Spleen (tissue), 11 donors: ENCODE data around the gene OR13C8. TPM values are rescaled to one million over a fixed set of nuclear protein-coding genes. Genes with fewer than 3 reads are reported as not detected.

Experiments used
- DNase-seq: peaks from one replicate; pipeline ENCODE4 v3.0.0-alpha.2; 2020
- H3K27ac ChIP-seq, 8 donors: fragments of 200-600 bp; sonication (generic) in 7 of 8; 1 replicate in 4 of 8; 2 replicates in 4 of 8; pipeline versions ENCODE4 v1.5.0 to v1.8.0; 2016 to 2021; ENCODE audit warnings: inconsistent platforms in 4 of 8, mild to moderate bottlenecking in 4 of 8, moderate library complexity in 1 of 8
- H3K27me3 ChIP-seq, 7 donors: fragments of 200-600 bp; sonication (generic) in 6 of 7; replicated peaks in 1 of 7; 1 replicate in 4 of 7; 2 replicates in 3 of 7; pipeline versions ENCODE4 v1.5.0 to v1.8.0; 2016 to 2021; ENCODE audit warnings: inconsistent platforms in 3 of 7, mild to moderate bottlenecking in 1 of 7
- H3K36me3 ChIP-seq, 6 donors: fragments of 200-600 bp; sonication (generic) in 5 of 6; 1 replicate in 4 of 6; 2 replicates in 2 of 6; pipeline versions ENCODE4 v1.5.0 to v1.8.0; 2016 to 2021; ENCODE audit warnings: inconsistent platforms in 2 of 6
- H3K4me1 ChIP-seq, 6 donors: fragments of 200-600 bp; sonication (generic) in 5 of 6; 1 replicate in 3 of 6; 2 replicates in 3 of 6; pipeline versions ENCODE4 v1.5.0 to v1.8.0; 2016 to 2021; ENCODE audit warnings: inconsistent platforms in 3 of 6
- H3K4me3 ChIP-seq, 8 donors: fragments of 200-600 bp; sonication (generic) in 7 of 8; 1 replicate in 4 of 8; 2 replicates in 4 of 8; pipeline versions ENCODE4 v1.5.0 to v1.8.0; 2016 to 2021; ENCODE audit warnings: inconsistent platforms in 4 of 8, mild to moderate bottlenecking in 4 of 8, moderate library complexity in 2 of 8
- H3K9me3 ChIP-seq, 8 donors: fragments of 200-600 bp; sonication (generic) in 7 of 8; 1 replicate in 4 of 8; 2 replicates in 4 of 8; pipeline versions ENCODE4 v1.5.0 to v1.8.0; 2016 to 2021; ENCODE audit warnings: inconsistent platforms in 4 of 8
- POLR2A ChIP-seq, 3 donors: fragments of 450-650 bp; IDR thresholded peaks; one replicate each; pipeline ENCODE4 v1.5.1; 2017; ENCODE audit warnings: antibody characterized with exemption in 3 of 3, mild to moderate bottlenecking in 1 of 3
- POLR2AphosphoS5 ChIP-seq, 3 donors: sonication (generic); formaldehyde crosslinking; IDR thresholded peaks; one replicate each; pipeline ENCODE4 v1.5.1; 2017; ENCODE audit warnings: antibody characterized with exemption in 3 of 3
- WGBS, 5 donors: extraction: QIAGEN DNeasy Blood & Tissue Kit in 3 of 5; methylation state at CpG; one replicate each; pipeline versions ENCODE4 v1.1.5 to v1.1.7; 2013 to 2018; 5-methylcytosine and 5-hydroxymethylcytosine counted together
- intact Hi-C: fragments of 100-400 bp; cut with DNase I; formaldehyde crosslinking; loops from one replicate; pipeline ENCODE4 v1.15.0; 2023; ENCODE audit warnings: low total_unique reads
- polyA plus RNA-seq, 3 donors: library from polyadenylated mRNA; stranded (reverse); fragments of 200-250 nt; gene quantifications; one replicate each; pipeline ENCODE4 v1.2.1, GENCODE V29; 2013
- total RNA-seq, 7 donors: library from RNA; depleted of rRNA in 3 of 7; stranded (reverse); fragments of >200 nt in 3 of 7; fragmentation: NEBNext Ultra II Directional in 4 of 7; extraction: Animal tissue kit (Norgen Biotek cat#: 25700) in 4 of 7; gene quantifications; one replicate each; pipeline versions ENCODE4 v1.1.0 to v1.2.1, GENCODE V29; 2016 to 2021
- TF ChIP-seq, protein P1 (sequence below), 11 experiments: fragments of 200-600 bp in 7 of 11; fragments of 450-650 bp in 4 of 11; sonication (generic) in 4 of 11; IDR thresholded peaks in 8 of 11; conservative IDR thresholded peaks in 3 of 11; 1 replicate in 7 of 11; 2 replicates in 4 of 11; pipeline versions ENCODE4 v1.4.0 to v1.8.0; 2016 to 2021; ENCODE audit warnings: antibody characterized with exemption in 11 of 11, inconsistent platforms in 4 of 11, mild to moderate bottlenecking in 1 of 11
- donor health status: healthy with polysubstance abuse.
- donor health status: DM: no; HTN: no; CAD: no; lungs with moderate emphysema.
- donor health status: DM: no; HTN: no; CAD: no.
- donor health status: Bipolar disorder and iron deficiency.
- donor health status: healthy.
- donor health status: DM: no; HTN: no; CAD: no.
- donor health status: DM: yes; HTN: yes; CAD: no.

The OR13C8 gene
- total and polyA plus RNA-seq, 10 donors = not detected

DNA sequence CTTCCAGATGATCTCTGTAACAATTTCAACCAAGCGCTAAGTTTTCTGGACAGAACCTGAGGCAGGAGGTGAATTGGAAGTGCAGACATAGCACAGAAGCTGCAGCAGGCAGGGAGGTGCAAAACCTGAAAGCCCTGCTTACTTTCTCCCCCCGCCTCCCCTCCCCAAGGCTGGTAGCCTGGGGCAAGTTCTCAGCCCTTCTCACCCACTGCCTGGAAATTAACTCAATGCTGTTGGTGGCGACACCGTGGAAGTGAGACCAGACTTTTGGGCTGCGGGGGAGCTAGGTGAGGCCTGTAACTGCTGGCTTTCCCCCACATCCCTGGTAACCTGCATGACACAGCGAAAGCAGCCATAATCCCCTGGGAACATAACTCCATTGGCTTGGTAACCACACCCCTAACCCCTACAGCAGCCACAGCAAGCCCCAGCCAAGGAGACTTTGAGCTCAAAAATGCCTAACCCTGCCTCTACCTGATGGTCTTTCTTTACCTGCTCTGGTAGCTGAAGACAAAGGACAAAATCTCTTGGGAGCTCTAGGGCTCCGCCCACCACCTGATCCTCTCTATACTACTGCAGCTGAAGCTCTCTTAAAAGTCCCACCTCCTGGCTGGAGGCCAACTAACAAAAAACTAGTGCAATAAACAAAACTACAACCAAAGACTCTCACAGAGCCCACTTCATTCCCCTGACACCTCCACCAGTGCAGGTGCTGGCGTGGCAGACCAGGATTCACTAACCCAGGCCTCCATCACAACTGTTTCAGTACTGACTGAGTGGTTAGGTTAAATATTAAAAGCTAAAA lies 11.9 kb upstream of the OR13C8 start:
- Histone ChIP-seq H3K4me3 (no peak overlapping the region), H3K36me3 (no peaks in the 10 kb centered on the region), H3K27ac (no peak overlapping the region), H3K4me1 (no peaks in the 10 kb centered on the region), H3K9me3 (peaks cover 0 to 32% (median 11%) of the 10 kb centered on the region in 8 donors), H3K27me3 (no peaks in the 10 kb centered on the region)
- no peak for DNase-seq
- 81 to 88% (median 86%) methylated on average over 8 of the region's 8 CpGs for WGBS, 5 donors
- TF ChIP-seq POLR2A (IDR thresholded peaks at IDR 0.05) = no peak
- TF ChIP-seq, protein P1, sequence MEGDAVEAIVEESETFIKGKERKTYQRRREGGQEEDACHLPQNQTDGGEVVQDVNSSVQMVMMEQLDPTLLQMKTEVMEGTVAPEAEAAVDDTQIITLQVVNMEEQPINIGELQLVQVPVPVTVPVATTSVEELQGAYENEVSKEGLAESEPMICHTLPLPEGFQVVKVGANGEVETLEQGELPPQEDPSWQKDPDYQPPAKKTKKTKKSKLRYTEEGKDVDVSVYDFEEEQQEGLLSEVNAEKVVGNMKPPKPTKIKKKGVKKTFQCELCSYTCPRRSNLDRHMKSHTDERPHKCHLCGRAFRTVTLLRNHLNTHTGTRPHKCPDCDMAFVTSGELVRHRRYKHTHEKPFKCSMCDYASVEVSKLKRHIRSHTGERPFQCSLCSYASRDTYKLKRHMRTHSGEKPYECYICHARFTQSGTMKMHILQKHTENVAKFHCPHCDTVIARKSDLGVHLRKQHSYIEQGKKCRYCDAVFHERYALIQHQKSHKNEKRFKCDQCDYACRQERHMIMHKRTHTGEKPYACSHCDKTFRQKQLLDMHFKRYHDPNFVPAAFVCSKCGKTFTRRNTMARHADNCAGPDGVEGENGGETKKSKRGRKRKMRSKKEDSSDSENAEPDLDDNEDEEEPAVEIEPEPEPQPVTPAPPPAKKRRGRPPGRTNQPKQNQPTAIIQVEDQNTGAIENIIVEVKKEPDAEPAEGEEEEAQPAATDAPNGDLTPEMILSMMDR (IDR thresholded peaks at IDR 0.05 in 8 of 11, conservative IDR thresholded peaks at IDR 0.05 in 3 of 11) = no peak
- no peak for TF ChIP-seq POLR2AphosphoS5 (IDR thresholded peaks at IDR 0.05)
- intact Hi-C loops = loop anchor here (10.0 kb wide), 1 partner anchor 58 kb away; the partner anchor contains the start of gene OR13C9

DNA sequence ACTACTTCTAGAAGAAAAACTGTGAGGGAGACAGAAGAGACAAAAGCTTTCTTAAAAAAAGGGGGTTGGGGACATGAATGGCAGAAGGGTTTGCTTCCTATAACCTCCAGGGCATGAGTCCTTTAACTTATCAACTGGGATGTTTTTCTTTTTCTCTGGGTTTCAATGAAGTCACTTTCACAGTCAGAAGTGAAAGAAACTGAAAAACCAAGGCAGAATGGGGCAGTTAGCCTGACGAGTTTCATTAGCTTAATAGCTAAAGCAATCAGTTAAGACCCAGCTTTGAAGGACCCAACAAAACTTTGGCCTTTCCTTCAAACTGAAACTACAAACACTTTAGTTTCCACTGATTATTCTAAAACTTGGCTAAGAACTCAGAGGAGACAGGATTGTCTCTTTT lies 4.6 kb upstream of the OR13C8 start:
- no peaks in the 10 kb centered on the region for H3K36me3 ChIP-seq
- H3K27ac ChIP-seq = no peak overlapping the region
- 43 to 61% (median 57%) methylated on average over 1 of the region's 1 CpG for WGBS, 5 donors
- intact Hi-C loops = no loop called here
- H3K4me1 ChIP-seq = no peaks in the 10 kb centered on the region
- H3K9me3 ChIP-seq = peaks cover 0 to 3% (median 0%) of the 10 kb centered on the region in 8 donors
- no peak for DNase-seq
- TF ChIP-seq, protein P1 (IDR thresholded peaks at IDR 0.05 in 8 of 11, conservative IDR thresholded peaks at IDR 0.05 in 3 of 11) = no peak
- TF ChIP-seq POLR2AphosphoS5 (IDR thresholded peaks at IDR 0.05) (no peak), POLR2A (IDR thresholded peaks at IDR 0.05) (no peak)
- no peaks in the 10 kb centered on the region for H3K27me3 ChIP-seq
- no peak overlapping the region for H3K4me3 ChIP-seq

DNA sequence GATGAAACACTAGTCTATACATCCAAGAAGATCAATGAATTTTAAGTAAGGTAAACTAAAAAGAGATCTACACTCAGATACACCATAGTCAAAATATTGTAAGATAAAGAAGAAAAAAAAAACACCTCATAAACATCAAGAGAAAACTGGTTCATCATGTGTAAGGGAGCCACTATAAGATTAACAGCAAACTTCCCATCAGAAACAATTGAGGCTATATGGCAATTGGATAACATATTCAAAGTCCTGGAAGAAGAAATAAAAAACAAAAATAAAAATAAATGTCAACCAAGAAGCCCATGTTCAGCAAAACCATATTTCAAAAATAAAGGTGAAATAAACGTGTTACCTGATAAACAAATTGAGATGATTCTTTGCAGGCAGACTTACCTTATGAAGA lies 3.6 kb downstream of the OR13C8 start:
- no peaks in the 10 kb centered on the region for H3K4me1 ChIP-seq
- no peak overlapping the region for H3K4me3 ChIP-seq
- peaks cover 0 to 38% (median 24%) of the 10 kb centered on the region in 8 donors for H3K9me3 ChIP-seq
- no peak for DNase-seq
- intact Hi-C loops = no loop called here
- H3K27me3 ChIP-seq = no peaks in the 10 kb centered on the region
- no peak for TF ChIP-seq POLR2AphosphoS5 (IDR thresholded peaks at IDR 0.05)
- TF ChIP-seq, protein P1 (IDR thresholded peaks at IDR 0.05 in 8 of 11, conservative IDR thresholded peaks at IDR 0.05 in 3 of 11) = no peak
- no peak for TF ChIP-seq POLR2A (IDR thresholded peaks at IDR 0.05)
- WGBS, 5 donors = 70 to 82% (median 80%) methylated on average over 1 of the region's 1 CpG
- H3K36me3 ChIP-seq = no peaks in the 10 kb centered on the region
- H3K27ac ChIP-seq = no peak overlapping the region

DNA sequence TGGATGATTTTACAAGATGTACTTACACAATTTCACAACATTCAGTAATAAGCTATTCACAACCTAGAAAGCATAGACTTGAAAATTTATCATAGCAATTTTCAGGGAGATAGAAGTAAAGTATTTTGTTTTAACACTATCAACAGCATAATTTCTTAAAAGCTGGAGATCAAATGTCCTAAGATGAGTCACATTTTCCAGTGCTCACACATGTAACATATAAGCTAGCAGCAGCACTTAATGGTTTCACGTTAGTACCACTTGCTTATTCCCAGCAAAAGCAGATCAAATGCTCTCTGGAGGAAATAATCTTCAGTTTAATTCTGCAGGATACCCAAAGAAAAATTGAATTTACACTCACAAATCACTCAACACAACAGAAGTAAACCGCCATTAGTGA lies 6.5 kb downstream of the OR13C8 start:
- Histone ChIP-seq H3K9me3 (peaks cover 0 to 31% (median 24%) of the 10 kb centered on the region in 8 donors), H3K27me3 (no peaks in the 10 kb centered on the region), H3K4me1 (no peaks in the 10 kb centered on the region), H3K4me3 (no peak overlapping the region), H3K36me3 (no peaks in the 10 kb centered on the region), H3K27ac (no peak overlapping the region)
- WGBS, 5 donors = 73 to 84% (median 79%) methylated on average over 2 of the region's 2 CpGs
- no peak for TF ChIP-seq POLR2A (IDR thresholded peaks at IDR 0.05)
- no peak for TF ChIP-seq POLR2AphosphoS5 (IDR thresholded peaks at IDR 0.05)
- TF ChIP-seq, protein P1 (IDR thresholded peaks at IDR 0.05 in 8 of 11, conservative IDR thresholded peaks at IDR 0.05 in 3 of 11) = no peak
- intact Hi-C loops = no loop called here
- DNase-seq = no peak
